Neural progenitor cell (in vitro differentiated cells): ENCODE results near the gene COL25A1.

Experiments
- CTCF ChIP-seq: fragments of 200-600 bp; sonication (generic); IDR thresholded peaks from 2 replicates; pipeline ENCODE4 v1.5.1; 2017; ENCODE audit warnings: antibody characterized with exemption, mild to moderate bottlenecking
- EZH2phosphoT487 ChIP-seq: fragments of 200-600 bp; sonication (generic); IDR thresholded peaks from 2 replicates; pipeline ENCODE4 v1.6.1; 2017; ENCODE audit warnings: antibody characterized with exemption

DNA sequence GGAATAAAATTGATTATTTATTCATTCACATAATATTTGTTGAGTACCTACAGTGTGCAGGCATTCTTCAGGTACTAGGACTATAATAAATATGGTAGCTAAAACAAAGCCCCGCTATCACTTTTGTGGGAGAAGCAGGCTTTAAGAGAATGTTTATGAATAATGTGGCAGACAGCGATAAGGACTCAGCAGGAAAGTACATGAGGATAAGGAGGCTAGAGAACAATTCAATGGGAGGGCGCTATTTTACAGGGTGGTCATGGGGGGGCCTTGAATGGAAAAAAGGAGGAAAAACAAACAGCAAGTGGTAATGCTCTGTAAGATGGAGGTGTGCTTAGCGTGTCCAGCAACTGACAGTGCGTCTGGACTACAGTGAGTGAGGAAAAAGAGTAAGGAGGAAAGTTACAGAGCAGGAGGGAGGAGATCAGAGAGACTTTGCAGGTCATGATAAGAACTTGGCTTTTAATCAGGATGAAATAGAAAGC is 275.4 kb downstream of the COL25A1 start:
- no peak for TF ChIP-seq CTCF
- TF ChIP-seq EZH2phosphoT487, result no peak
